NCI-H1417 treated with DMSO at 0.1 percent for 48 hours (cell line): ENCODE measurements around the gene ILRUN.
"Not testable (repeated sequence)": the region's sequence is repeated elsewhere in the genome, so short reads cannot be mapped to it uniquely, and the experiment has no call there.

Source experiments
- DNase-seq: peaks from one replicate; lab custom pipeline; 2025; lab: John Stamatoyannopoulos, UW

ILRUN gene

GRCh38 chr6:34697544-34697836 lies 923 bp upstream of the ILRUN start:
- no peak for DNase-seq

GRCh38 chr6:34696189-34696738 lies 303 bp downstream of the ILRUN start:
- DNase-seq, result no peak

DNA sequence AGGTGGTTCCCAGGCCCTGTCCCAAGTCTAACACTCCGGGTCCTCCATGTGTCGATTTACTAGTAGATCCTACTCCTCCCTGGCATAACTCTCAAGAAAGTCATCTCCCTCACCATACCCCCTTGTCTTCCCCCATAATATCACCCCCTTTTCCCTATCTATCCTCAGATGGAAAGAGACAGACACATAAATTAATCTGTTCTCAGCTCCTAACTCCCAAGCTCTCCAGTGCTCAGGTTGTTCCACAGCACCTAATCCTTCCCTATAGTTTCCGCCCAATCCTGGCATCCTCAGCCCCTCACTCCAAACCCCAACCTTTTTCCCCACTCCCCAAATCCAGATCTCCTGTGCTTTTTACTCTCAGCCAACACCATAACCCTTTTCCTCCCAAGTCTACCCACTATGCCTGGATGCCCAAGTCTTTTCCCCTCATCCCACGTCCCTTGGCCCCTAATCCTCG lies 808 bp downstream of the ILRUN start:
- no peak for DNase-seq

DNA sequence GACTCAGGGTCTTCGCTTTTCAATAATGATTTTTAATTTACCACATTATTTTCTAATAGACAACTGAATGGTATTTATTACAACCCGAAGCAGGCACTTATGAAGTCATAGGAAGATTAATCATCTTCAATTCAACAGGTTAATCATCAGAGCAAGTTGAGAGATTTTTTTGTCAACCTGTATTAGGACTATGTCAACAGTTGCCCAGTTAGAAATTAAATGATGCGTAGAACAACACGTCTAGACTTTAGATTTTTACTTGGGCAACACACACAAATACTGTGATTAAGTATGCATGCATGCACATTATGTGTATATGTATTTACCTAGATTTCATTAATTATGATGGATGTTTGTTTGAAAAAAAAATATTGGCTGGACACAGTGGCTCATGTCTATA lies 4.3 kb downstream of the ILRUN start:
- DNase-seq, result no peak

- no peak for DNase-seq
These were observed 6.8 kb downstream of the ILRUN start for GRCh38 chr6:34689742-34690141.

DNA sequence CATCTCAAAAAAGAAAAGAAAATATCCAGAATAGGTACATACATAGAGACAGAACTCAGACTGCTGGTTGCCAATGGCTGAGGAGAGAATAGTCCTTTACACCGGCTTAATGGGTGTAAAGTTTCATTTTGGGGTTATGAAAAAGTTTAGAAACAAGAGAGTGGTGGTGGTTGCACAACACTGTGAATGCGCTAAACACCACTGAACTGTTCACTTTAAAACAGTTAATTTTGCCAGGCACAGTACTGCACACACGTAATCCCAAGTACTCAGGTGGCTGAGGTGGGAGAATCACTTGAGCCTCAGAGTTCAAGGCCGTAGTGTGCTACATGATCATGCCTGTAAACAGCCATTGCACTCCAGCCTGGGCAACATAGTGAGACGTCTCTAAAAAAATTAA lies 7.6 kb downstream of the ILRUN start:
- no peak for DNase-seq

DNA sequence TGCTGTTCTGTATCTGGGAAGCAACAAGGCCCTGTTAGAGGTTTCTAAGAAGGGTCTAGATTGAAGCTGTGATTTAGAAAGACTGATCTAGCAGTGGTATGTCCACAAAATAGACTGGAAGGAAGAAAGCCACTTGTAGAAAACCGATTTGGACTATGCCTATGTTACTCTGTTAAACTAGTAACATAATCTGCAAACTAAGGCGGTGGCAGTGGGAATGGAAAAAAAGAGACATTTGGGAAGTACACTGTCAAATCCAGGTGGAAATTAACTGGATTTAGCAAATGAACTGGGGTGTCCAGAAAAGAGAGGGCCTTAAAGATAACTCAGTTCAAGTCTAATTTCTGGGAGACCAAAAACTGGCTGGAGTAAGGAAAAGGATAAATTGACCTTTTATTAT lies 11.6 kb downstream of the ILRUN start:
- DNase-seq, result no peak

DNA sequence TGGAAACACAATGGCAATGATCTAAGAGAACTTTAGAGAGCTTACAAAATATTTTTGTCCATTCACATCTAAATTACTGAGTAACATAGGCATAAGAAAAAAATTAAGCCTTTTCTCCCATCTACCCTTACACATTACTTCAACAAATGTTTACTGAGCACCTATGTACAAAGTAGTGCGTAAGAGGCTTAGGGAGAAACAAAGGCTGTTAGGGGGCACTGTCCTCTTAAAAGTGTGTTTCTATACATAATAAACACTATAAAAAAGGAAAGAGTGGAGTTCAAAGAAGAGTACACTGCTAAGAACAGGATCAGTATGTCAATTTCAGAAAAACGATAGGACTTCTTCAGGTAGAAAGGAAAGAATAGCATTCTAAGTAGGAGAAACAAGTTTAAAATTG lies 12.2 kb downstream of the ILRUN start:
- DNase-seq, result no peak

- DNase-seq, result no peak
These were observed 15.6 kb downstream of the ILRUN start for GRCh38 chr6:34680802-34681515.

DNA sequence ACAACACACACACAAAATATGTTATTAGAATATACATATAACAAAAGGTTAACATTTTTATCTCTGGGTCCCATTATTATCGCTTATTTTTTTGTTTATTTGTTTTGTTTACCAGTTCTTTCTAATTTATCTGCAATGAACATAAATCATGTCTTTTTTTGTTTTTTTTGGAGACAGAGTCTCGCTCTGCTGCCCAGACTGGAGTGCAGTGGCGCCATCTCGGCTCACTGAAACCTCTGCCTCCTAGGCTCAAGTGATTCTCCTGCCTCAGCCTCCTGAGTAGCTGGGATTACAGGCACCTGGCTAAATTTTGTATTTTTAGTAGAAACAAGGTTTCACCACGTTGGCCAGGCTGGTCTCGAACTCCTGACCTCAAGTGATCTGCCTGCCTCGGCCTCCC lies 16.3 kb downstream of the ILRUN start:
- DNase-seq, result not testable (repeated sequence)

DNA sequence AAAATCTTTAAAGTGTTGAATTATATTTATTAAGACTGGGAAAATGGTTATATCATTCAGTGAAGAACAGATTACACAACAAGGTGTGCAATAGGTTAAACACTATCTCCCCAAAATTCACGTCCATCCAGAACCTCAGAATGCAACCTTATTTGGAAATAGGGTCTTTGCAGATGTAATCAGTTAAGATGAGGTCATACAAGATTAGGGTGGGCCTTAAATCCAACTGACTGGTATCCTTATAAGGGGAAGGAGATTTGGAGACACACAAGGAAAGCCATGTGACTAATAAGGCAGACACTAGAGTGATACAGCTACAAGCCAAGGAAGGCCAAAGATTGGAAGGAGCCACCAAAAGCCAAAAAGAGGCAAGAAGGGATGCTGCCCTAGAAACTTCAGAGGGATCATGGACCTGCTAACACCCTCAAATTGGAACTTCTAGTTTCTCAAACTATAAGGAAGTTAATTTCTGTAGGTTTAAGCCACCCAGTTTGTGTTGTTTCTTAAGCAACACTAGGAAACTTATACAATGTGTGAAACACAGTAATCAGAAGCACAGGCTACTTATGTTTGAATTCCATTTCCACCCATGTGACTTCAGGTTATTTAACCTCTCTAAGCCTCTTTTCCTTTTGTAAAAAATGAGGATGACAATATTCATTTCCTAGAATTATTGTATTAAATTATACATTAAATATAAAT lies 16.9 kb downstream of the ILRUN start:
- DNase-seq, result no peak

- DNase-seq, result no peak
These were observed 20.4 kb downstream of the ILRUN start for GRCh38 chr6:34676140-34676539.

DNA sequence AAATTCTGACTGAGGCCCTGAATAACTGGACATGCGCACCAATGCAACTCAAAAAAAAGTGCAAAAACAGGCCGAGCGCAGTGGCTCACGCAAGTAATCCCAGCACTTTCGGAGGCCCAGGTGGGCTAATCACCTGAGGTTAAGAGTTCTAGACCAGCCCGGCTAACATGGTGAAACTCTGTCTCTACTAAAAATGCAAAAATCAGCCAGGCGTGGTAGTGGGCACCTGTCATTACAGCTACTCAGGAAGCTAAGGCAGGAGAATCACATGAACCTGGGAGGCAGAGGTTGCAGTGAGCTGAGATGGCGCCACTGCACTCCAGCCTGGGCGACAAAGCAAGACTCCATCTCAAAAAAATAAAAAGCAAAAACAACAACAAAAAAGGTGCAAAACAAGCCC lies 21.6 kb downstream of the ILRUN start:
- DNase-seq, result not testable (repeated sequence)

- no peak for DNase-seq
These were observed 22.3 kb downstream of the ILRUN start for GRCh38 chr6:34674268-34674639.

GRCh38 chr6:34673064-34673463 lies 23.5 kb downstream of the ILRUN start:
- DNase-seq, result no peak

- DNase-seq, result no peak
These were observed 23.9 kb downstream of the ILRUN start for GRCh38 chr6:34672657-34673043.

DNA sequence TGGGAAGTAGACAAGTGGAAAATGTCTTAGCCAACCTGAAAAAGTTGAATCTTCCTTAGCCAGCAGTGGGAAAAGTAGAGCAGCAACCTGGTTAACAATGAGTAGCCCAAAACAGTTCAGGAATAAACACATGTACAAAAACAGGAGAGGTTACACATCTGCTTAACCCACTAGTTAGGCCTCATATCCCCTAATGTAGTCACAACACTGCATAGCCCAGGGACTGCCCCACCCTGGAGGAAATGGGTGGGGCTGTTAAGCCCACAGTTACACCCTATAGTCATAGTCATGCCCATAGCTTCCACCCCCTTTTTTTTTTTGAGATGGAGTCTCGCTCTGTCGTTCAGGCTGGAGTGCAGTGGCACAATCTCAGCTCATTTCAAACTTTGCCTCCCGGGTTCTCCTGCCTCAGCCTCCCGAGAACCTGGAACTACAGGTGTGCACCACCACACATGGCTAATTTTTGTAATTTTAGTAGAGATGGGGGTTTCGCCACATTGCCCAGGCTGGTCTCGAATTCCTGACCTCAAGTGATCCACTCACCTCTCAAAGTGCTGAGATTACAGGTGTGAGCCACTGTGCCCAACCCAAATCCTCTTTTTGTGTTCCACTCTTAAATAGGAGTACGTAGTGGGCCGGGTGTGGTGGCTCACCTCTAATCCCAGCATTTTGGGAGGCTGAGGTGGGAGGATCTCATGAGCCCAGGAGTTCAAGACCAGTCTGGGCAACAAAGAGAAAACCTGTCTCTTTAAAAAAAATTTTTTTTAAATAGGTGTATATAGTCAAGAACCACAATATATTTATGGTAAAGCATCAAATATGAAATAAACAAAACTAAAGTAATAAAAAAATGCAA lies 24.5 kb downstream of the ILRUN start:
- no peak for DNase-seq

GRCh38 chr6:34671367-34671766 lies 25.2 kb downstream of the ILRUN start:
- DNase-seq, result no peak

DNA sequence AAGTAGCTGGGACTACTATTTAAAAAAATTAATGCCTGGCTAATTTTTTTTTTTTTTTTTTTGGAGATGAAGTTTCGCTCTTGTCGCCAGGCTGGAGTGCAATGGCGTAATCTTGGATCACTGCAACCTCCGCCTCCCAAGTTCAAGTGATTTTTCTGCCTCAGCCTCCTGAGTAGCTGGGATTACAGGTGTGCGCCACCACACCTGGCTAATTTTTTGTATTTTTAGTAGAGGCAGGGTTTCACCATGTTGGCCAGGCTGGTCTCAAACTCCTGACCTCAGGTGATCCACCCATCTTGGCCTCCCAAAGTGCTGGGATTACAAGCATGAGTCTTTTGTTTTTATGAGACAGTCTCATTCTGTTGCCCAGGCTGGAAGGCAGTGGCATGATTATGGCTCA lies 27.8 kb downstream of the ILRUN start:
- not testable (repeated sequence) for DNase-seq

- DNase-seq, result no peak
These were observed 28.9 kb downstream of the ILRUN start for GRCh38 chr6:34667481-34668238.

DNA sequence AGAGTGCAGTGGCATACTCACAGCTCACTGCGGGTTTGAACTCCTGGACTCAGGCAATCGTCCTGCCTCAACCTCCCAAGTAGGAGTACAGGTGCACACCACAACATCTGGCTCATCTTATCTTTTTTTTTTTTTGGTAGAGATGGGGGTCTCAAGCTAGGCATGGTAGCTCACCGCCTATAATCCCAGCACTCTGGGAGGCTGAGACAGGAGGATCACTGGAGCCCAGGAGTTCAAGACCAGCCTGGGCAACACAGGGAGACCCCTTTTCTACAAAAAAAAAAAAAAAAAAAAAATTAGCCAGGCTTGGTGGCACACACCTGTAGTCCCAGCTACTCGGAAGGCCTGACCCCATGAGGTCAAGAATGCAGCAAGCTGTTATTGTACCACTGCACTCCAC lies 31.5 kb downstream of the ILRUN start:
- DNase-seq, result no peak
